HG03457 (cell line): ENCODE measurements around the gene CECR2.
"Not testable (repeated sequence)": the region's sequence is repeated elsewhere in the genome, so short reads cannot be mapped to it uniquely, and the experiment has no call there.

ENCODE experiments used
- ATAC-seq: cut with Tn5 transposase; IDR thresholded peaks from one replicate; pipeline ENCODE4 v1.9.1; 2021; ENCODE audit warnings: moderate number of reproducible peaks; ENCODE audit not compliant: unreplicated experiment

CECR2 gene

GRCh38 chr22:17400305-17400704 is 31.0 kb downstream of the CECR2 start:
- no peak for ATAC-seq

GRCh38 chr22:17401728-17402127 is 32.5 kb downstream of the CECR2 start:
- no peak for ATAC-seq

GRCh38 chr22:17402293-17402692 is 33.0 kb downstream of the CECR2 start:
- no peak for ATAC-seq

GRCh38 chr22:17403906-17404305 is 34.6 kb downstream of the CECR2 start:
- no peak for ATAC-seq

GRCh38 chr22:17407643-17408042 is 38.4 kb downstream of the CECR2 start:
- no peak for ATAC-seq

GRCh38 chr22:17410576-17410975 is 41.3 kb downstream of the CECR2 start:
- ATAC-seq = no peak

- ATAC-seq = no peak
Measured at GRCh38 chr22:17411213-17411612, 42.0 kb downstream of the CECR2 start.

GRCh38 chr22:17412232-17412631 is 43.0 kb downstream of the CECR2 start:
- no peak for ATAC-seq

- no peak for ATAC-seq
Measured at GRCh38 chr22:17418890-17419324, 49.6 kb downstream of the CECR2 start.

- ATAC-seq = no peak
Measured at GRCh38 chr22:17419348-17419747, 50.1 kb downstream of the CECR2 start.

GRCh38 chr22:17422736-17423343 is 53.6 kb downstream of the CECR2 start:
- ATAC-seq = no peak

- no peak for ATAC-seq
Measured at GRCh38 chr22:17423616-17424015, 54.4 kb downstream of the CECR2 start.

- not testable (repeated sequence) for ATAC-seq
Measured at GRCh38 chr22:17427528-17427927, 58.3 kb downstream of the CECR2 start.

GRCh38 chr22:17429516-17429915 is 60.3 kb downstream of the CECR2 start:
- no peak for ATAC-seq

- ATAC-seq = no peak
Measured at GRCh38 chr22:17430412-17430811, 61.2 kb downstream of the CECR2 start.

GRCh38 chr22:17431179-17431578 is 61.9 kb downstream of the CECR2 start:
- no peak for ATAC-seq

GRCh38 chr22:17434856-17435255 is 65.6 kb downstream of the CECR2 start:
- no peak for ATAC-seq

- no peak for ATAC-seq
Measured at GRCh38 chr22:17435375-17435774, 66.1 kb downstream of the CECR2 start.

- no peak for ATAC-seq
Measured at GRCh38 chr22:17436382-17436980, 67.2 kb downstream of the CECR2 start.

- no peak for ATAC-seq
Measured at GRCh38 chr22:17436981-17437412, 67.7 kb downstream of the CECR2 start.

GRCh38 chr22:17438026-17438425 is 68.8 kb downstream of the CECR2 start:
- ATAC-seq = no peak

GRCh38 chr22:17441326-17441725 is 72.1 kb downstream of the CECR2 start:
- no peak for ATAC-seq
